ENCODE measurements around the gene FARP2.

FARP2 gene

DNA sequence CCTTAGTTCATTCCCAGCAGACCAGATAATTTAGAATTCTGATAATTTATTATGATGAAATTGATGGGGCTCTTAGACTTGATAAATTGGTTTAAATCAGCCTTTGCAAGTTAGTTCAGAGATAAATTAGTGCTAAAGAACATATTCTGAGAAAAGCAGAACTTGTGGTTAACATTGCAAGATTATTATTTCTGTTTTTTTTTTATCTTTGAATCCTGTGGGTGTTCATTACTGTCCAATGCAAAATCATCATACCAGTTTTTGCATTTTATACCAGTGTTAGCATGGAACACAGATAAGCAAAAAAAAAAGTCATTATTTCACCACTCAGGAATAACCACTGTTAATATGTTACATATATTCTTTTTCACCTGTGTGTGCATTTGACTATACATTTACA, 31.3 kb upstream of the FARP2 start:
- DNase-seq, result no peak

DNA sequence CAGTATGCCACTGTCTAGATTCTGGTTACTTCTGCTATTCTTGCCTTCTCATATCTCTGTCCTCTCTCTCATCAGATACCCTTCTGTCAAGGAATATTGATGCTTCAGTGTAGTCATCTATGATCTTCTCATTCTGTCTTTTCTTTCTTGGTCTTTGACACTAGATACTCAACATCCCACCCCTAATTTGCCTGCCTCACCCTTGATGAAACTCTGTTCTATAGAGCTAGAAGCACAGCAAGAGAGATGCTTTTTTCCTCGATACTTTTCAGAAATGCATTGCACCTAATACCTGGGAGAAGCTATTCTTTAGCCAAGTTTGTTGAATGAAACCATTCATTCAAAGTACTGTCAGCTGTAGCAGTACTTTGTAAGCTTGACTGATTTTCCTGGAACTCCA, 30.8 kb upstream of the FARP2 start:
- no peak for DNase-seq

DNA sequence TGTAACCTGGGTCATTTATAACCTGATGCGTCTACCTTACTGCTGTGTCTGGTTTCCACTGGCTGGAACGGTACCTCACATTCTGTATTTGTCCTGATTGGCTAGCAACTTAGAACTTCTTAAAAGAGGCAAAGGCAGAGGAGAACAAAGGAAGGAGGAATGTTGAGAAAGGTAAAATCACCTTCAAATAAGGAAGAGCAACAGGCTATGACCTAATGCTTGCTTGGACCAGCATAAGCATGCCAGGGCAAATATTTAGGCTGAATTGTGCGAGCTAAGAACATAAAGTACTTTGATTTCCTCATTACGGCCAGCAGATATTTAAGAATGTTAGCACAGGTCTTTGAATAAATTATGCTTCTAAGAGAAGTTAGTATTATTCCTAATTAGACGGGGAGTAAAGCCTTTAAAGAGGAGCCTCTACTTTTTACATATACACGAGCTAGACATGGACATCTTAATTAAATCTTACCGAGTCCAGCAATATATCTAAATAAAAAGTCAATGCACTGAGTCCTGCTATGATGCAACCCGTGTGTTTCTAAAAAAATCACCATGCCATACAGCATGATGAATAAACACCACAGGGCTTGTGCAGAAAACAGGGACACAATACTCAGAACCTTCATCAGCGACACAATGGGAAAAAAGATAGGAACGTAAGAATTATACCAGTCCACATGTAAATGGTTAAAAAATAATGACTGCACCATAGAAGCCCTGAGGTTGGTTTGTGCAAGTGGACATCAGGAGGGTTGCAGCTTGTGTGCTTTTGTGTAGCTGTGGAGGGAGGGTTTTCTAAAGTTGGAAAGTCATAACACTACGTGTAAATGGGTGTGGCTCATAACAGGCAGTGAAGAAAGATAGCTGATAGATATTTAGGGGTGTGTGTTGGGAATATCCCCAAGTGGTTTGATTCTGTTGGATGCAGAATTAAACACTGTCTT, 26.1 kb upstream of the FARP2 start:
- no peak for DNase-seq

DNA sequence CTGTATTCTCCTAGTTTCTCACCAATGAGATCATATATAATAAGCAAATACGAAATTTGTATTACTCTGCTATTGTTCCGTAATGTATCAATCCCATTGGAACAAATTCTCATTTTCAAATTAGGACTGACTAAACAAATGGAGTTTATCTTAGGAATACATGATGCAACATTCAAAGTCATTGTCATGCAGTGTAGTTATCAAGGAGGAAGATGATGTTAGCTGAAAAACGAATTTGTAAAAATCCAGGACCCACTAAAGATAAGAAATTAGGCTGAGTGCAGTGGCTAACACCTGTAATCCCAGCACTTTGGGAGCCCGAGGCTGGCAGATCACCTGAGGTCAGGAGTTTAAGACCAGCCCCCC, 25.5 kb upstream of the FARP2 start:
- DNase-seq, result no peak

DNA sequence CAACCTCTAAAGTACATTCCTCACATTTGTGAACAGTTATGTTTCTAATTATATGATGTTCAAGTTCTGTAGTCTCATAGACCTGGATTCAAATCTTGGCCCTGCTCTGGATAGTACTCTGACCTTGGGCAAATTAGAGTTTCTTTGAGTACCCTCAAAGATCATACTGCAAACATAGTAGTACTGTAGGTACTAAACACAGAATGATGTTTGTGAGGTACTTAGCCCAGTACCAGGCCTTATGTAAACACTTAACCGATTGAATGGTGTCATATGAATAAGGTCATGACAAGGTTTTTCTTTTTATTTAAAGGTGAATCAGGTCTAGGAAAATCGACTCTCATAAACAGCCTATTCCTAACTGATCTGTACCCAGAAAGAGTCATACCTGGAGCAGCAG, 21.3 kb upstream of the FARP2 start:
- DNase-seq, result no peak

DNA sequence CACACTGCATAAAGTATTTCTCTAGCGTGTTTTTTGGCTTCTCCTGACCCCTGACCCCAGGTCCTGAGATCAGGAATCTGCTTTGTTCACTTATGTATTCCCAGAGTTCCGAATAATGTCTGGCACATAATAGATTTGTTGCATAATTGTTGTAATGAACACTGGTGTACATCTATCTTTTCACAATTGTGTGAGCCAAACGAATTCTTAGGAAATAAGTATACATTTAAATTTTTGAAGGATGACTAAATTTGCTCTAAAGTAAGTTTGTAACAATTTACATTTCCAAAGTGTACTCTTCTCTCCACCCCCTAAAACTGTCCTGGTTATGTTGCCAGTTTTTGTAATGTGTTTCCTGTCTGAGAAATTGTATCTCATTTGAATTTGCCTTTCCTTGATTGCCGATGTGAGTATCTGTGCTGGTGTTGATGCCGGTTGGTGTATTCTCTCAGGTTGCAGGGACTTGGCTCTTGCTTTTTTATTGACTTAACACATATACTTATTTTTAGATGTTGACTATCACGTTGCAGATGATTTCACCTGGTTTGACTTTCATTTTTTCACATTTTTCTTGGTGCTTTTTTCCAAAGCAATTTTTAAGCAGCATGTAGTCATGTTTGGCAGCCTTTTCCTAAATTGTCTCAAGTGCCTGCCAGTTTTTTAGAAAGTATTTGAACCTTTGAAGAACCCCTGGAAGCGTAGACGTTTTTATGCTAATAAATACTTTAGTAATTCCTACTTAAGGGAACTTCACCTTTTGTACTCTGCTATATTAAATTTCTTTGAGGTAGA, 16.1 kb upstream of the FARP2 start:
- DNase-seq, result no peak

DNA sequence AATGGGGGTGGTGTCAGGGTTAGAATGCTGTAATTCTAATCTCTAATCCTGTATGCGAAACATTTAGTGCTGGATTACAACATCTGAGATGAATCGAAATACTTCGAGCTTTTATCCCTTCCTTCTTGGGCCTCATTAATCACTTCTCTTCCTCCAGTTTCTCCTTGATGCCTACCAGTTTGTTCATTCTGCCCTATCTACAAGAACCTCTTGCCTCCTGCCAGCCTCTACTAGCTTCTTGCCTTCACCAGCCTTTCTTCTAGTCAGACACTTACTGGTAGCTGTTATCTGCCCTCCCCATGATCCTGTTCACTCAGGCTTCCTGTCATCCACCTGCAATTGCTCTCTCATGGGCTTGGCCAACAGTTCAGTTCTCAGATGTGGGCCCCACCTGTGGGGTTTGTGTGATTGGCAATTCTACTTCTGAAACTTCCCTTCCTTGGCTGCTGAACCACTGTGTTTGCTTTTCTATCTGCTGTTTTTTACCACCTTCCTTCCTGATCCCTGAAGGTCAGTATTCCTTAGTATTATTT, 15.4 kb upstream of the FARP2 start:
- no peak for DNase-seq

DNA sequence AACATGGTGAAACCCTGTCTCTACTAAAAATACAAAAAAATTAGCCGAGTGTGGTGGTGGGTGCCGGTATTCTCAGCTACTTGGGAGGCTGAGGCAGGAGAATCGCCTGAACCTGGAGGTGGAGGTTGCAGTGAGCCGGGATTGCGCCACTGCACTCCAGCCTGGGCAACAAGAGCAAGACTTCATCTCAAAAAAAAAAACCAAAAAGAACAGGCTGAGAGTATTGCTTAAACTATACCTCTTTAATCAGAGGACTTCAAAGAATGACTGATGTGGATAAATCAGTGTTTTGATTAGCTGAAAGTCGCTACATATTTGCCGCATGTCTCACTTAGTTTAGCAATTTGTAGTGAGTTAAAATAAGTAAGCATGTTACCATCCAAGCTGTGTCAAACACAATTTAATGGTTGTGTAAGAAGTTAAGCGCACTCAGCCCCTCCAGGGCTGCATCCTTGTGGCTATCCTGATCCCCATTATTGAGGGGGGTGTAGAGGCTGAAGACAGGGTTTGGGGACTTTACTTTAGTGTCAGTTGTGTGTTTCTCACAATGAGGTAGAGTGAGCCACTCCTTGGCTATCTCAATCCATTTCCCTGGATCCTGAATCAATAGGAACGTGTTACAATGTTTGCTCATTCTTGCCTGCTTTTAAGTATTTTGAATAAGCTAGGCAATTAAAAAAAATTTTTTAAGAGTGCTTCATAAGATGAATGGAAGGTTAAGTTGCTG, 11.0 kb upstream of the FARP2 start:
- no peak for DNase-seq

DNA sequence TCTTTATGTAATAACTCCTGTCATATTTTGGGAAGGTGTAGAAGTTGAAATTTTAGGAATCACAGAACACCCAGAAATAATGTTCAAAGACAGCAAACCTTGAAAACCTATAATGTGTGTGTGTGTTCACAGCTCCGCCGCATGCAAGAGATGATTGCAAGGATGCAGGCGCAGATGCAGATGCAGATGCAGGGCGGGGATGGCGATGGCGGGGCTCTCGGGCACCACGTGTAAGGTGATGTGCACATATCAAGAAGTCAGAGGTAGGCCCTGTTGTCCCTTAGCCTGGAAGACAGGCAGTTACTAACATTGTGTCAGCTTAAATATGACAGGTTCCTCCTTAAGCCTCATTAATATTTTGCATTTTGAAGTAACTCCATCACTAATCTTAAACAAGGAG, 6.1 kb upstream of the FARP2 start:
- DNase-seq, result no peak

DNA sequence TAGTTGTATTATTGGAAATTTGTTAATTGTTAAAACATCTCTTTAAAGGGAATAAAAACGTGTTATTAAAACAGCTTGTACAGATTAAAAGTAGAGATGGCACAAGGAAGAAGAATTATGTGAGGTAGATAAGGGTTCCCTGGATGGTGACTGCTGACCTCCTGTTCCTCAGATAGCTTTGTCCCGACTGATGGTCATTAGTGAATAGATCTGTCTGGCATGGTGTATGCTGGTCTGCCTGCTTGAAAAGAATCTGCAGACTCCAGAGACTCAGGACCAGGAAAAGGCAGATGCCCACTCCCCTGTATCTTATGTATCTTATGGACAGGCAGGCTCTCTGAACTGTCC, 5.6 kb upstream of the FARP2 start:
- no peak for DNase-seq

DNA sequence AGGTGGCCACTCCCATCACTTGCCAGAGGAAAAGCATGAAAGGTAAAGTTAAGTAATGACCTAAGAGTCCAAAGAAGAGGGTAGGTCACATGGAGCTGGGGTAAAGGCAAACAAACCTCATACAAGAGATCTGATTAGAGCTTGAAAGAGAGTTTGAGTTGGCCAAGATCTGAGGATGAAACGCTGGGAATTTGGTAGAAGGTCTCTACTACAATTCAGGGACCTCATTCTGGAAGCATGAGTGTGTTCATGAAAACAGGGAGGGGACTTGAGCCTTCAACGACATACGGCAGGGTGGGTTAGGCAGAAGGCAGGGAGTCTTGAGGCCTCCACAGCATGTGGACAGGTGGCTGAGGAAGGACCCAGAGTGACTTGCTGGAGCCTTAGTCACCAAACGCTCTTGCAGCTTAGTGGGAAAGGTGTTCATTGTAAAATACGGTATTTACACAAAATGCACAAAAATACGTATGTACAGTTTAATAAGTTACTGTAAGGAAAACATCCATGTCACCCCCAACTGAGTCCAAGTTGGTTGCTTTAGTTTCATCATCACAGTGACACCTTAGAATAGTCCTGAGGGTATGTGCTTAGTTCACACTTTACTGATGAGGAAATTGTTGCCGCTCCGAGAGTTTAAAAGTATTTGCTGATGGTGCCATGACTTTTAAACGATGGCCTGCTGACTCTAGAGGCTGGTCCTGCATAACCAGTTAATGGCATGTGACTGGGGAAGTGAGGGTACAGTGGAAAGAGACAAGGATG, 5.0 kb upstream of the FARP2 start:
- no peak for DNase-seq

DNA sequence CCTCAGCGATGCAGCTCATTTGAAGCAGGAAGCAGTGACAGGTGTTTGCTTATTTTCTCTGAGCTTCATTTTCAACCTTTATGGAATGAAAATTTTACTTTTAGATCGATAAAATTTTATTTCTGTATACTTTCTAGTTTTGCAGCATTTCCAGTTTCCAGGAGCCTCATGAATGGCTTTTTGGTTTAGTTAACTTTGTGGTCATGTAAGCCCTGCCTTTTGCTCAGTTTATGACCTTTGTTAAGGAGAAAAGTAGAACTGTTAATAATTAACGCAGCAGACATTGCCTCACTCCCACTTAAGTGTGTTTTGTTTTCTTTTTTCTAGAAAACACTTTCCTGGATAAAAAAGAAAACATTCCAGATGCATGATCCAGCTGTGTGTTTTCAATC, 4.4 kb upstream of the FARP2 start:
- DNase-seq, result no peak

DNA sequence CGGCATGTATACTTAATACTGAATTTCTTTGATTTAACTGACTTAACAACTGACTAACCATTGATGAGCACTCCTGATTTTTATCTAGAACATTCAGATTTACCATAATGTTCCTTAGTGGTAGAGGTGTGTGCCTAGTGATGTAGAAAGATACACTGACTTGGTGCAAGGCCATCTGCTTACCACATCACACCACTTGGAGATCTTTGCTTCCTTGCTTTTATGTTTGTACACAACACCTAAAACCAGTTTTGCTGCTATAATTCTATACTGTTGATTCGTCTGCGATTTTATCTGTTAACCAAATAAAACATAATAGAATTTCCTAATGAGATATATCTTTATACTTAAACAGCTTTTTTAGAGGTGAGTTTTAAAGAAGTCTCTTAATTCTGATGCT, 3.9 kb upstream of the FARP2 start:
- DNase-seq, result no peak

DNA sequence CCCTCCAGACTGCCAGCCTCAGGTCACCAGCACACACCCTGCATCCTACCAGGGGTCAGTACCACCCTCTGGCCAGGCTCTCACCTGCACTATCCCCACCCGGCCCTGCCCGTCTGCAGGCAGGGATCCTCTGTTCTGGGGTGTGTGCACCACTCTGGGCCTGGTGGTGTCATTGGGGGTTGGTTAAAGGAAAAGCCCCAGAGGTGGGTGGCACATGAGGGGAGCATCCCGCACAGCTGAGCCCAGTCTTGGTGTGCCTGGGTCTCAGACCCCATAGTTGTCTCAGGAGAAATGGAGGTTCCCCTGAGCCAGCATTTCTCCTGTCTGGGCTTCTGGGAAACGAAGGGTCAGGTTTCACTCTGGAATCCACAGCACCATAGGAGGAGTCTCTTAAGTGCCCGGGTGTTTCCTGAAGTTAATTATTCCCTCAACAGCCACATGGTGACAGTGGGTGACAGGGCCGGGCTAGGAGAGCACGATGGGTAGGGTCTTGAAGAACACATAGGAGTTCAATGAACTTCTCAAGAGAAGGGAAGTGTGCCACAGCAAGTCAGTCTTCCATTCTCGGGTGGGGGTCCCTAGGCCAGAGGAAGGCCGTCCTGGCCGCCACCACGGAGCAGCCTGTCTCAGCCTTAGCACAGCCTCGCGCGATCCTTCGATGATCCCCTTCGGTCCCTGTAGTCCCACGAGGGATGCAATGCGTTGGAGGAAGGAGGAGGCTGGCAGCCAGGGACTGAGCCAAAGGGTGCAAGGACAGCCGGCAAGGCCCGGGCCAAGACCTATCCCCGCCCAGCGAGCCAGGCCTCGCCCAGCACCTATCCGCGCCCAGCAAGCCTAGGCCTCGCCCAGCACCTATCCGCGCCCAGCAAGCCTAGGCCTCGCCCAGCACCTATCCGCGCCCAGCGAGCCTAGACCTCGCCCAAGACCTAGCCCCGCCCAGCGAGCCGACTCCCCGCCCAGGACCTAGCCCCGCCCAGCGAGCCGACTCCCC, 1.1 kb upstream of the FARP2 start:
- DNase-seq, result peak; percentile 78

DNA sequence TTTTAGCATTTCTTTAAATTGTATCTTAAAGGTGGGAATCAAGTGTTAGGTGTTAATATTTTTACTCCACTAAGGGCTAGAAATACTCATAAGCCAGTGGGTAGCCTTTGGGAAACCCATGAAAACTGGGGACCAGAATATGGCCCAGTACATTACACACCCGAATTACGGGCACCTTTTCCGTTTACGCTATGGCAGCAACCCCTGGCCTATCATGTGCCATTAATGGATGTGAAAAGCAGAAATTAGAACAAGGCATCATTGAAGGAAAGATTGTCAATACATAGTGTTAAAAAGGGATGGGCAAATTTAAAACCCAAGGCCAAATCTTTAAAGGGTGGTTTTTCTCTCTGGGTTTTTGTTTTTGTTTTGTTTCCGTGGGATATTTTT, 781 bp downstream of the FARP2 start:
- no peak for DNase-seq

DNA sequence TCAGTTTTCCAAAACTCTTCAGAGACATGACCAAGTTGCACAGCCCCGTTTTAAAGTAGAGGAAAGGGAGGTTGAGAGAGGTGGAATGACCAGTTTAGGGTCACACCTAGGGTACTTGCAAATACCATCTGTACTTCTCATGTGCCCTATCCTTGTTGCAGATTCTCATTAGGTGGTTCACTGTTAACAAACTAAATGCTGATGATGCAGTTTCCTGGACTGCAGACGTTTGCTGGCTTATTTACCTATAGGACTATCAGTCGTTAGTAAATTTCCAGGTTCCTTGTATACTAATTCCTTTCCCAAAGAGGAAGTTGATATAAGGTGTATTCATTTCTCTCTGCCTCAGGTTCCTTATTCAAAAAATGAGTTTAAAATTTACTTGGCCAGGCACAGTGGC, 1.4 kb downstream of the FARP2 start:
- no peak for DNase-seq

DNA sequence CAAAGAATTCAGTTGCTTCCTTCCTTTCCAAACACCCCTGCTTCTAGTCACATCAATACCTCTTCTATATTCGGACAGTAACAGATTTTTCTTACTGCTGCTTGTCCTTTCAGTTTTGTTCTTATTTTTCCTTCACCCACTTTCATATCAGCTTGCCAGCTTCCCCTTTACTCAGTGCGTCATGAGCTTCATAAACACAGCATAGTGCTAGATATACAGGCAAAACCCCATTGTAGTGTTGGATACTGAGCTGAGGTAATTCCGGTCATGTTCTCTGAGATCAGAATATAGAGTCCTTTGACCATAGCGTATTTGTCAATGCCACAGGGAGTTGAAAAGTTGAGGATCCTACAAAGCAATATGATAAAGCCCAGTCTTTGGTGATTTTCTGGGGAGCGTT, 2.4 kb downstream of the FARP2 start:
- no peak for DNase-seq

DNA sequence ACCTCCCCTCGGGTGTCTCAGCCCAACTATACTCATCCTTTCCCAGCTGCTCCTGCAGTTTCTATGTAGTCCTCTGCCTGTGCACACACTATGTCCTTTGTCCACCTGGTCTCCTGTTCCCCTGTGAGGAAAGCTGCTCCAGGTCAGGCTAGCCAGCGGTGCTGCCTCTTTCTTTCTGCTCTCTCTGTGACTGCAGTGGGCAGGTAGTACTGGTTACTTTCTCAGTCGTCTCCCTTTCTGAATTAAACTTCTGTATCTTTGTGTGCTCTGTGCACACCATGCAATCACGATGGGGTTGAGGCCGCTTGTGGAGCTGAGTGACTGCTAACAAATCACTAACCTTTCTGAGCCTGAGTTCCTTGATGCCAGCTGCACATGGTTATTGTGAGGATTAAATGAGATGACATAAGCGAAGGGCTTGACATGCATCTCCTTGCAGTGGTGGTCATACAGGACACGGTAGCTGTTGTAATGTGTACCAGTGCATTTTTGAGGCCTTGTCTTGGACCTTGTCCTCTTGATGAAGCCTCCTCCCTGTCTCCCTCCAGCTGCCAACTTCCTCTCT, 3.5 kb downstream of the FARP2 start:
- no peak for DNase-seq

DNA sequence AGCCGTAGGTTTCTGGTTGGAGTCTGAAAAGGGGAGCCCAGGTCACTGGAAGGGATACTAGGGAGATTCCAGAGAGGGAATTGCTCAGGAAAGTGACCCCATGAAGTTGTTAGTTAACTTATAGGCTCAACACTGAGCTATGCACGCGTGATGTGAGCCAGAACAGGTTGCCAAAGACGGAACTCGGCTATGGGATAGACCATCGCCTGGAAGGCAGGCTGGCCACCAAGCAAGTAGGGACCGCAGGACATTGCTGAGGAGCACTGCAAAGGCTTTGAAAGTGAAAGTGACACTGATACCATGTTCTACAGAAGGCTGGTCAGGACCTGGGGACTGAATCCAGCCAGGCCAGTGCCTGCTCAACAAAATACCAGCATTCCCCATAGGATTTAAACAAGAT, 7.3 kb downstream of the FARP2 start:
- DNase-seq, result no peak

DNA sequence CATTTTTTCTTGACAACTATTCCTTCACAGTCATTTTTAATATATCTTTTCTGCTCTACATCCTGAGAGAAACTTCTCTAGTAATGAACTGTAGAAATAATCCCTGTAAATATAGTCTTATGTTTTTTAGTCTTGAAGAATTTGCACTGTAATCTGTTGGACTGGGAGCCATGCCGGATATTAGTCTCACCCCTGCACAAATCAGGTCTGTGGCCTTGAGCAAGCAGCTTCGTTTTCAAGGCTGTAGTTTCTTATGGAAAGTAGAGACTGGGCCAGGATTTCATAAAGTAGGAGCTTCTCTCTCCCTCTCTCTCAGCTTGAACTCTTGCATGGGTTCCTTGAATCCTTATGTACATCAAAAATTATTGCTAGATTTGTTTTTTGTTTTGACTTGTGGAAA, 8.7 kb downstream of the FARP2 start:
- DNase-seq, result no peak

DNA sequence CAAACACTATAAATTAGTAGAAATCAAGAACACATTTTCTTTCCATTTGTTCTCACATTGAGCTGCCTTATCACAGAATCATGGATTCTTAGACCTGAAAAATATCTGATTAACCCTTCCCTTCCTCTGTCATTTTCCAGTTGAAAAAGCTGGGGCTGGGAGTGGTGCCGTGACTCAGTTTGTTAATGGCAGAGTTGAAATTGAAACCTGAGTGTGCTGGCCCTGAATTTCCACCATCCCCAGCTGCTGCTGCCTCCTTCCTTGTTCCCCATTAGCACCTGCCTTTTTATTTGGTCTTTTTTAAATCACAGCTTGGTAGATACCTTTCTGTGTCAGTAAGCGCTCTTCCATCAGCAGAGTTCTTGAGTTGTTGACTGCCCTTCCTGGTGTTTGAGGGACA, 10.6 kb downstream of the FARP2 start:
- DNase-seq, result no peak

All from activated CD8-positive, alpha-beta memory T cell treated with anti-CD3 and anti-CD28 coated beads for 24 hours (primary cell).